ENCODE measurements around the gene DCP2.
A peak's percentile ranks its signal among the peaks of the same experiment; 100 is the strongest.

DCP2 gene

GRCh38 chr5:113031104-113031503, 54.5 kb downstream of the DCP2 start (continued):
- TF ChIP-seq ZNF629 (tag by site-specific recombination; IDR thresholded peaks at IDR 0.05): no peak
- no peak for TF ChIP-seq FEZF1 (tag by site-specific recombination; IDR thresholded peaks at IDR 0.05)

- Histone ChIP-seq H3K36me3 (ENCODE audit: control insufficient read depth in 2 of 2, insufficient read depth in 1 of 2, low read length in 2 of 2) (peaks cover 4 to 39% of the 10 kb centered on the region in 2 experiments), H3K4me3 (ENCODE audit: low read depth, low read length) (no peak overlapping the region), H3K9me3 (ENCODE audit: control insufficient read depth, insufficient read depth, low read depth, low read length) (no peaks in the 10 kb centered on the region), H3K4me1 (ENCODE audit: control insufficient read depth, insufficient read depth, low read length) (no peaks in the 10 kb centered on the region), H3K27ac (ENCODE audit: extremely low read depth, low read depth, low read length) (no peak overlapping the region)
- TF ChIP-seq ZNF221 (tag by site-specific recombination; IDR thresholded peaks at IDR 0.05; ENCODE audit: borderline replicate concordance) (no peak), SP3 (tag by site-specific recombination; IDR thresholded peaks at IDR 0.05) (no peak), ZFP41 (tag by site-specific recombination; IDR thresholded peaks at IDR 0.05; ENCODE audit: borderline replicate concordance) (no peak), ZNF548 (tag by site-specific recombination; IDR thresholded peaks at IDR 0.05) (no peak)
- ChIA-PET CTCF (no interaction called here), POLR2A (no interaction called here)
These were observed 55.0 kb downstream of the DCP2 start for GRCh38 chr5:113031557-113031956.

- no peaks in the 10 kb centered on the region for H3K4me1 ChIP-seq (ENCODE audit: control insufficient read depth, insufficient read depth, low read length)
- ChIA-PET CTCF (interaction anchor here (0.6 to 0.7 kb wide), 2 partner anchors 16 to 32 kb away, joined by 3 read pairs; no protein-coding TSS in a partner anchor), POLR2A (no interaction called here)
- H3K27ac ChIP-seq (ENCODE audit: extremely low read depth, low read depth, low read length): no peak overlapping the region
- no peak overlapping the region for H3K4me3 ChIP-seq (ENCODE audit: low read depth, low read length)
- no peaks in the 10 kb centered on the region for H3K9me3 ChIP-seq (ENCODE audit: control insufficient read depth, insufficient read depth, low read depth, low read length)
- TF ChIP-seq ZNF501 (tag by site-specific recombination; IDR thresholded peaks at IDR 0.05) (no peak), ZNF561 (tag by site-specific recombination; IDR thresholded peaks at IDR 0.05; ENCODE audit: borderline replicate concordance) (no peak), GFI1B (tag by site-specific recombination; IDR thresholded peaks at IDR 0.05) (no peak), ZIC2 (tag by site-specific recombination; IDR thresholded peaks at IDR 0.05) (peak; percentile 21; the same call in 1 of the 2 replicates)
- H3K36me3 ChIP-seq (ENCODE audit: control insufficient read depth in 2 of 2, insufficient read depth in 1 of 2, low read length in 2 of 2): peaks cover 0 to 27% of the 10 kb centered on the region in 2 experiments; a peak in 2 of 3 replicates
These were observed 57.7 kb downstream of the DCP2 start for GRCh38 chr5:113034182-113034773.

- H3K36me3 ChIP-seq (ENCODE audit: control insufficient read depth in 2 of 2, insufficient read depth in 1 of 2, low read length in 2 of 2): peaks cover 0 to 27% of the 10 kb centered on the region in 2 experiments; a peak in 2 of 3 replicates
- no peak overlapping the region for H3K4me3 ChIP-seq (ENCODE audit: low read depth, low read length)
- ChIA-PET POLR2A (no interaction called here), CTCF (interaction anchor here (0.7 kb wide), 1 partner anchor 300 kb away, joined by 6 read pairs; no protein-coding TSS in a partner anchor)
- no peak overlapping the region for H3K27ac ChIP-seq (ENCODE audit: extremely low read depth, low read depth, low read length)
- no peaks in the 10 kb centered on the region for H3K4me1 ChIP-seq (ENCODE audit: control insufficient read depth, insufficient read depth, low read length)
- no peaks in the 10 kb centered on the region for H3K9me3 ChIP-seq (ENCODE audit: control insufficient read depth, insufficient read depth, low read depth, low read length)
- TF ChIP-seq ZNF664 (tag by site-specific recombination; IDR thresholded peaks at IDR 0.05): no peak
- no peak for TF ChIP-seq ZNF398 (tag by site-specific recombination; IDR thresholded peaks at IDR 0.05)
- no peak for TF ChIP-seq ZNF132 (tag by site-specific recombination; IDR thresholded peaks at IDR 0.05; ENCODE audit: borderline replicate concordance)
- no peak for TF ChIP-seq ZNF157 (tag by site-specific recombination; IDR thresholded peaks at IDR 0.05)
- no peak for TF ChIP-seq ZNF629 (tag by site-specific recombination; IDR thresholded peaks at IDR 0.05)
- no peak for TF ChIP-seq ZFHX2 (tag by site-specific recombination; conservative IDR thresholded peaks at IDR 0.05)
- TF ChIP-seq ZNF558 (tag by site-specific recombination; IDR thresholded peaks at IDR 0.05): no peak
- TF ChIP-seq ZNF571 (tag by site-specific recombination; IDR thresholded peaks at IDR 0.05): no peak
- TF ChIP-seq ZNF311 (tag by site-specific recombination; IDR thresholded peaks at IDR 0.05; ENCODE audit: borderline replicate concordance): no peak
- TF ChIP-seq ZNF623 (tag by site-specific recombination; IDR thresholded peaks at IDR 0.05): no peak
- TF ChIP-seq ZSCAN30 (tag by site-specific recombination; IDR thresholded peaks at IDR 0.05): no peak
- TF ChIP-seq ZNF645 (tag by site-specific recombination; IDR thresholded peaks at IDR 0.05): no peak
- no peak for TF ChIP-seq ZNF394 (tag by site-specific recombination; IDR thresholded peaks at IDR 0.05; ENCODE audit: borderline replicate concordance)
- no peak for TF ChIP-seq ZSCAN16 (tag by site-specific recombination; IDR thresholded peaks at IDR 0.05)
- TF ChIP-seq ZNF114 (tag by site-specific recombination; IDR thresholded peaks at IDR 0.05): no peak
- TF ChIP-seq OSR2 (tag by site-specific recombination; IDR thresholded peaks at IDR 0.05): no peak
- TF ChIP-seq ZBTB10 (tag by site-specific recombination; IDR thresholded peaks at IDR 0.05): no peak
These were observed 58.5 kb downstream of the DCP2 start for GRCh38 chr5:113035096-113035495.

Measured in HEK293 (cell line).